ENCODE measurements around the gene HOXD3.

Gene HOXD3

GRCh38 chr2:176132205-176133171 is 24.6 kb upstream of the HOXD3 start:
- DNase-seq (ENCODE audit: low read depth in 2 of 2) = no peak

GRCh38 chr2:176133389-176133788 is 23.7 kb upstream of the HOXD3 start:
- no peak for DNase-seq (ENCODE audit: low read depth in 2 of 2)

GRCh38 chr2:176134035-176134434 is 23.1 kb upstream of the HOXD3 start:
- DNase-seq (ENCODE audit: low read depth in 2 of 2) = no peak

DNA sequence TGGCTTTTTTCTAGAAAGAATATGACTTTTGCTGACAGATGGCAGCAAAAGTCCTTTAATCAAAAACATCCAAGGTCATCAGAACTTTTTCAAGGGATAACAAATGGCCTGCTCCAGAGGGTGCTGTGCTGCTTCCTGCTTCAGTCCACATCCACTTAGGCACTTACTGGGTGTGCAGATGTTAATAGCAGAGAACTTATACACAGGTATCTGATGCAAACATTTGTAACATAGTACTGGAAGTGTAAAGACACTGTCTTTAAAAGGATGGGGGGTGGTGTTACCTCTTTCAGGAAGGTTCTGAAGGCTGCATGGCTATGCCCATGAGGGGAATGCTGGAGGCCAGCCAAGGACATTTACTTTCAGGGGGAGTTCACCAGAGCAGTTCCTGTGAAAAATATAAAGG is 22.1 kb upstream of the HOXD3 start:
- DNase-seq (ENCODE audit: low read depth in 2 of 2) = no peak

DNA sequence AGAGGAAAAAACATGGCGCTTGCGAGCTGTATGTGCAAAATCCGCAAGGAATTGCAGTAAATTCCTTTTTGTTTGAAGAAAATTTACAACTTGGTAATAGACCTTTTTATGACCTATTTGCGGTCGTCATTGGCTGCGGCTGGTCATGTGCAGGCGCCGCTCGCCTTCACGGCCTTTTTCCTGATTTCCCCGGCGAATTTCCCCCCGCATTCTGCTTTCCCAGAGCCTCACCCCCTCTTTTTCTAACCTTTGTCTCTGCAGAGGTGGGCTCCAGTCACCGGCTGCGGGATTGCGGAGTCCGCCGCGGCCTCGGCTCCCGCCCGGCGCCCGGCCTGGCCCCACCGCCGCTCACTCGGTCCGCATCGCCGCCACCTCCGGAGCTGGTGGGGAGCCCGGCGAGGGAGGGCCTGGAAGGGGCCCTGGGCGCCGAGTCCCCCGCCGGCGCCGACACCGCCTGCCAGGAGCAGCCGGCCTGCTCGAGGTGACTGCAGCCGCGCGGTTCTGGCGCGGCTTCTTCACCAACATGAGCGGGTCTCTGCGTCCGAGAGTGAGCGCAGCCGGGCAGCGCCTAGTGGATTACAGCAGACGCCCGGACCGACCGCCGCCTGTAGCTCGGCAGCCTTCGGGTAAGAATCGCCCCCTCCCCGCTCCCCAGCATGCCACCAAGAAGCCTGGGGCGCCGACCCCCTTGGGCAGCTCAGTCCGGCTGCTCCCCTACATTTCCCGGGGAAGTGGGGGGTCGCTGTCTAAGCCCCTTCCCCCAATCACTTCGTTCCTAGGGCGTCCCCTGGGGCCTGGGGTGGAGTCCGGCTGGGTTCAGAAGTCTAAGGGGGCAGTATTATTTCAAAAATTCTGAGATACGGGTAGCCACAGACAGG is 20.5 kb upstream of the HOXD3 start:
- no peak for DNase-seq (ENCODE audit: low read depth in 2 of 2)

DNA sequence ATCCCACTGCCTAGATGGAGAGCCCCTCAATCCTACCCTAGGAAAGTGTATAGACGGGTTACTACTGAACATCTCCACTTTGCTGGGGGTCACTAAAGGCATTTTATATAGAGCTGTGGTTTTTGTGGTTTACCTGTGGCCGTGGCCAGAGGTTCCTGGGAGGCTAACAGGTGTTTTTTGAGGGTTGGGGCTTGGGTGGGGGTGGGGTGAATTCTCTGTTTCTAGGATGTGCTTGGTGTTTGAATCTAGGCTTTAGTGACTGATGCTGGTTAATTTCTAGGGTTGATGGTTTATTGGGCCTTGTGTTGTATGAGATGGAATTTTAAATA is 19.9 kb upstream of the HOXD3 start:
- no peak for DNase-seq (ENCODE audit: low read depth in 2 of 2)

GRCh38 chr2:176137906-176138305 is 19.2 kb upstream of the HOXD3 start:
- DNase-seq (ENCODE audit: low read depth in 2 of 2) = no peak

- no peak for DNase-seq (ENCODE audit: low read depth in 2 of 2)
Measured at GRCh38 chr2:176138526-176138922, 18.6 kb upstream of the HOXD3 start.

DNA sequence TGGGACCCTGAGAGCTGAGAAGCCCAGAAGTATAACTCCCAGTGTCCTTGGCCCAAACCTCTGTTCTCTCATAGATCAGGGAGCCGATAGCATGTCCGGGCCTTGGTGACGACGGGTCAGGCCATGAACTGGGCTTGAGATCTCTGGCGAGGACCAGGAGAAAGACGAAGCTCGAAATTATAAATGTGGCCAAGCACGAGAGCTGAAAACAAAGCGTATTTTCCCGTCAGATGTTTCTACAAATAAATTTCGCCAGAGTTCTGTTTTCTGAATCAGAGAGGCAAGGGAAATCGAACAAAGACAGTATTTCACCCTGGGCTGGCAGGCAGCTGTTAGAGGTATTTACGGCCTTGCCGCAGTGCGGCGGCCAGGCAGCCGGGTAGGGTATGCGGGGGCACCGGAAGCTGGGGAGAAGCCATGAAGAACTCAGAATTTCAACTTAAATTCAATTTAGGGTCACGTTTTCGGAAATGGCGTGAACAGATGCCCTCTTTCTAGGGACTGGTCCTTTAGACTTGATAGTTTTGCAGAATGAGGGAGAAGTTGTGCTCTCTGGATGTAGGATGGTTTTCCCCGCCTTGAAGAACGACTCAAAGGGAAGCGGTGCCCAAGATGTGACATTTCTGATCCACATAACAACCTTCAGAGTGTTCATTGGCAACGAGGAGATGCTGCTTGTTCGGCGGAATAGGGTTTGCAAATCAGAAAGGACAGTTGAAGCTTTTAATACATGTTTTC is 18.0 kb upstream of the HOXD3 start:
- DNase-seq (ENCODE audit: low read depth in 2 of 2) = no peak

DNA sequence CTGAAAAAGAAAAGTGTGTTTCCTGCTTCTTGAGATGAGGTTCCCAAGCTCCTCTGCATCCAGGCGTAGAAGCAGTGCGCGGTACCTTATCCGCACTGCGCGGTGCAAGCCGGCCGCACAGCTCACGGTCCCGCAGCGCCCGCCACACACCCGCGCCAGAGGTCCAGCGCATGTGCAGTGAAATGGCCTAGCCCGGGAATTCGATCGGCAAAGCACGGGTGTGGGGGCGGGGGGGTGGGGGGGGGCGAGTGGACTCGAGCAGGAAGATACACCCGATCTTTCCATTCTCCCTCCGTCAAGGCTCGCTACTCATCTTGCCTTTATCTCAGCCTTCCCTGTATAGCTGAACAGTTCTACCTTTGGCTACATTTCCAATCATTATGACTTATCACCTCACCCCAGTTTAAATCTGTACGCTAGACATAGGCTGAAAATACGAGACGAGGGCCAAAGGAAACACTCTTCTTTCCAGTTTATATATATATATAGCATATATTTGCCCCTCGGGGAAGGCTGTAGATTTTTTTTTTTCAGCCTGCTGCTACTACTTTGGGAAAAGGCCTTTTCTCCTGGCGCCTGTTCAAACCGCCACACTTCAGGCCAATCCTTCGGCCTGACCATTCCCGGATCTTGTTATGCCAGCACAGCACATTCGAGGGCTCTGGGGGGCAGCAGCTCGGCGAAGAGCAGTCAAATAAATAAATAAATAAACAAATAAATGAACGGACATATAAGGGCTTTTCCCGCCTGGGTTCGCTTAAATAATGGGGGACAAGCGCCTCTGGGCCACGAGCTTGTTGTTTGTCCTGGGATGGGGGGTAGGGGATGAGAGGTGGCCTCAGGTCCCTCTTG is 17.2 kb upstream of the HOXD3 start:
- no peak for DNase-seq (ENCODE audit: low read depth in 2 of 2)

- peak in 1 of 2 donors; percentile 42 for DNase-seq (ENCODE audit: low read depth in 2 of 2)
Measured at GRCh38 chr2:176140513-176141317, 16.4 kb upstream of the HOXD3 start.

- no peak for DNase-seq (ENCODE audit: low read depth in 2 of 2)
Measured at GRCh38 chr2:176142281-176142680, 14.8 kb upstream of the HOXD3 start.

- DNase-seq (ENCODE audit: low read depth in 2 of 2) = no peak
Measured at GRCh38 chr2:176145085-176145969, 11.8 kb upstream of the HOXD3 start.

GRCh38 chr2:176146101-176146500 is 11.0 kb upstream of the HOXD3 start:
- DNase-seq (ENCODE audit: low read depth in 2 of 2) = no peak

- DNase-seq (ENCODE audit: low read depth in 2 of 2) = no peak
Measured at GRCh38 chr2:176146645-176147044, 10.5 kb upstream of the HOXD3 start.

DNA sequence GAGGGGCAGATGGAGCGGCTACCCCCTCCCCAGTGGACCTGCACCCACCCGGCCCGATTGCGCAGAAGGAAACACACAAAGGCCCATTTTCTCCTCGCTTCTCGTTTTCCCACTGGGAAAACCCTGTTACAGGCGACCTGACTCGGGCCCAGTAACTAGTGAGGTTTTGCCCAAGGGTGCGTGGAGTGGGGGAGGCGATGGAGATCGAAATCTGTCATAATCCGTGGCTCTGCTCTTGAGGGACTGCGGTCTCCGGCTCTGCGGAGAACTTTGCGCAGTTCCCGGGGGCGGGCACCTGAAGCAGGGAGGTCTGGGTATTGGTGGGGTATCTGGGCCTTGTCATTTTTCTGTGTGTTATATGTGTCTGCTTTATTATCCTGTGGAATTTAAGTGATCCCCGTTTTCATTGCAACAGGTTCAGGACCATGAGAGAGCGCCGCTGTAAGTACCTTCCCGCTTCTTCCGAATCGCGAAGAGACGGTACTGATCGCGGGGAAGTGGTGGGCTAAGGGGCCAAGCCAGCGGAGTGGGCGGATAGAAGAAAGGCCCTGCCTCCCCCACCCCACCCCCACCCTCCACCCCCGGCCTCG is 9.8 kb upstream of the HOXD3 start:
- no peak for DNase-seq (ENCODE audit: low read depth in 2 of 2)

- DNase-seq (ENCODE audit: low read depth in 2 of 2) = no peak
Measured at GRCh38 chr2:176147800-176148496, 9.2 kb upstream of the HOXD3 start.

- DNase-seq (ENCODE audit: low read depth in 2 of 2) = no peak
Measured at GRCh38 chr2:176148751-176149421, 8.2 kb upstream of the HOXD3 start.
